ENCODE measurements around the gene GDAP1L1.
A peak's percentile ranks its signal among the peaks of the same experiment; 100 is the strongest.

Gene GDAP1L1

DNA sequence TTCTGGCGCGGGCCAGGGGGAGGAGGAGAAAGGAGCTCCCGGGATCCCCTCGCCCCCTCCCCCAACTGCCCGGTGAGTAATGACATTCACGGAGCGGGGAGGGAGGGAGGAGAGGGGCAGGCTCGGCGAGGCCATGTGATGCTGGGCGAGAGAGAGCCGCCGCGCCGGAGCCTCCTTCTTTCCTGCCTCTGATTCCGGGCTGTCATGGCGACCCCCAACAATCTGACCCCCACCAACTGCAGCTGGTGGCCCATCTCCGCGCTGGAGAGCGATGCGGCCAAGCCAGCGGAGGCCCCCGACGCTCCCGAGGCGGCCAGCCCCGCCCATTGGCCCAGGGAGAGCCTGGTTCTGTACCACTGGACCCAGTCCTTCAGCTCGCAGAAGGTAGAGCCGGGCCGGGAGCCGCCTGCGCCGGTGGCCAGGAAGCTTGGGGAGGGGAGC, at the start of gene GDAP1L1:
TSS of gene GDAP1L1 (plus strand) at position 178 of the 441 bp plus-strand sequence. CDS start at position 205, 27 bp downstream.
- FAIRE-seq (no peak), DNase-seq (ENCODE audit: insufficient read length, low spot score) (peak; percentile 86)
- TF ChIP-seq, protein P1, sequence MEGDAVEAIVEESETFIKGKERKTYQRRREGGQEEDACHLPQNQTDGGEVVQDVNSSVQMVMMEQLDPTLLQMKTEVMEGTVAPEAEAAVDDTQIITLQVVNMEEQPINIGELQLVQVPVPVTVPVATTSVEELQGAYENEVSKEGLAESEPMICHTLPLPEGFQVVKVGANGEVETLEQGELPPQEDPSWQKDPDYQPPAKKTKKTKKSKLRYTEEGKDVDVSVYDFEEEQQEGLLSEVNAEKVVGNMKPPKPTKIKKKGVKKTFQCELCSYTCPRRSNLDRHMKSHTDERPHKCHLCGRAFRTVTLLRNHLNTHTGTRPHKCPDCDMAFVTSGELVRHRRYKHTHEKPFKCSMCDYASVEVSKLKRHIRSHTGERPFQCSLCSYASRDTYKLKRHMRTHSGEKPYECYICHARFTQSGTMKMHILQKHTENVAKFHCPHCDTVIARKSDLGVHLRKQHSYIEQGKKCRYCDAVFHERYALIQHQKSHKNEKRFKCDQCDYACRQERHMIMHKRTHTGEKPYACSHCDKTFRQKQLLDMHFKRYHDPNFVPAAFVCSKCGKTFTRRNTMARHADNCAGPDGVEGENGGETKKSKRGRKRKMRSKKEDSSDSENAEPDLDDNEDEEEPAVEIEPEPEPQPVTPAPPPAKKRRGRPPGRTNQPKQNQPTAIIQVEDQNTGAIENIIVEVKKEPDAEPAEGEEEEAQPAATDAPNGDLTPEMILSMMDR (IDR thresholded peaks at IDR 0.05; ENCODE audit: insufficient read depth, missing control alignments) = no peak

DNA sequence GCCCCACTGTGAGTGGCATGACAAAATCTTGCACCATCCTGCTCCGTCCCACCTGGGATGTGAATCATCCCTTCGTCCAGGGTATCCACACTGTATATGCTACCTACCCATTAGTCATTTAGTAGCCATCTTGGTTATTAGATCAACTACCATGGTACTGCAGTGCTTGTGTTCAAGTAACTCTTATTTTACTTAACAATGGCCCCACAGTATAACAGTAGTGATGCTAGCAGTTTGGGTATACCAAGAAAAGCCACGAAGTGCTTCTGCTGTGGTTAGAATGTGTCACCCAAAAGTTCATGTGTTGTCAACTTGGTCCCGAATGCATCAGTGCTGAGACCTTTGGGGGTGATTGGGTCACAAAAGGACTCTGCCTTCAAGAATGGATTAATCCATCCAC, 48.2 kb upstream of the GDAP1L1 start:
- TF ChIP-seq, protein P1 (IDR thresholded peaks at IDR 0.05; ENCODE audit: insufficient read depth, missing control alignments) = no peak
- FAIRE-seq = no peak
- DNase-seq (ENCODE audit: insufficient read length, low spot score) = no peak

DNA sequence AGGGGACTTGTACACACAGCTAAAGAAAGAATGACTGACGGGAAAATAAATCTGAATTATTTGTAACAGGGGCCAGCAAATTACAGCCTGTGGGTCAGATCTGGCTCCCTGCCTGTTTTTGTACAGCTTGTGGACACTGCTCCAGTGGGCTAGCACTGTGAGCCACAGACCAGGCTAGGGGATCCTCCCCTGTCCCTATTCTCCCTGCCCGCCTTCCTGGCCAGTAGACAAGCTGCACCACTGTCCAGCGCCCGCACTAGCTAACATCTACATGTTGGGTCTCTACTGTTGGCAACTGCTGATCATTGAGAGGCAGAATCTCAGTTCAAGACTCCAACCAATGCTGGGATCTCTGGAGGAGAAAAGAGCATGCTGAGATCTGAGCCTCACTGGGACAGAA, 47.2 kb upstream of the GDAP1L1 start:
- FAIRE-seq (no peak), DNase-seq (ENCODE audit: insufficient read length, low spot score) (no peak)
- TF ChIP-seq, protein P1 (IDR thresholded peaks at IDR 0.05; ENCODE audit: insufficient read depth, missing control alignments) = no peak

DNA sequence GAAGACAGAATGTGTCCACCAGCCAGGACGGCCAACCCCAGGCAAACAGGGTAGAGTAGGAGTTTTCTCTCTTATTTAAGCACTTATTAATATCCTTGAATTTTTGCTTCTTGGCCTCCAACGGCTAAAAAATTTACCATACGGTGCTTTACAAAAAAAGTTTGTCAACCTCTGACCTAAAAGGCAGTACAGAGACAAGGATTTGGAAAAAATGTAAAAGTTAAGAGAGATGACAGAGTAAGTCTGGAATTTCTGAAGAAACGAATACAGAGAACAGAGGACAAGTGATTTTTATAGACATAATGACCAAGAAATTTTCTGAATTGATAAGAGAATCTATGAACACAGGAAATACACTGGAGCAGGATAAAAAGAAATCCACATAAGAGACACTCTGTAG, 46.7 kb upstream of the GDAP1L1 start:
- TF ChIP-seq, protein P1 (IDR thresholded peaks at IDR 0.05; ENCODE audit: insufficient read depth, missing control alignments) = no peak
- FAIRE-seq = no peak
- no peak for DNase-seq (ENCODE audit: insufficient read length, low spot score)

DNA sequence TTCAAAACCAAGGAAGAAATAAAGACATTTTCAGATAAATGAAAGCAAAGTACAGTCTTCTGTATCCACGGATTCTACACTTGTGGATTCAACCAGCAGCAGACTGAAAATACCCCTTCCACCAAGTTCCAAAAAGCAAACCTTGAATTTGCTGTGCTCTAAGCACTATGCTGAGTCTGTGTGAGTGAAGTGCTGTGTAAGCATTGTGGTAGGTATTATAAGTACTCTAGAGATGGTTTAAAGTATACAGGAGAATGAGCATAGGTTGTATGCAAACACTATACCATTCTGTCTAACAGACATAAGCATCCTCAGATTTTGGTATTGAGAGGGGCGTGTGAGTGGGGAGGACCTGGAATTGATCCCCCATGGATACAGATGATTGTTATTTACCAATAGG, 46.1 kb upstream of the GDAP1L1 start:
- no peak for FAIRE-seq
- DNase-seq (ENCODE audit: insufficient read length, low spot score) = no peak
- TF ChIP-seq, protein P1 (IDR thresholded peaks at IDR 0.05; ENCODE audit: insufficient read depth, missing control alignments) = no peak

DNA sequence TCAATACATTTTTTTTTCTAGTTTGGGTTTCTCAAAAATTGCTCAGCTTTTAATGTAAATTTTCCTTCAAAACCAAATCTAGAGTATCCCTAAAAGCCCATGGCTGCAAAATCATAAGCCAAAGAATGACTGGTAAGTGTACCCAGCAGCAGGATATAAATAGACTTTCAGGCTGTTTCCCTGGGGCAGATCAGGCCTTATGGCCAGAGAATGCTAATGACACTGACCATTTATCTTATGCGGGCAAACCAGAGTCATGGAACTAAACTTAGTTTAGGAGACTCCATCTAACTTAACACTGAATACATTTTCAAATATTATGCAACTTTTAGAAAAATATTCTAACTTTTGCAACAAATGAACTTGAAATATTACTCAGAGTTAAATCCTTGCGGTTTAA, 43.9 kb upstream of the GDAP1L1 start:
- FAIRE-seq = no peak
- DNase-seq (ENCODE audit: insufficient read length, low spot score) = no peak
- TF ChIP-seq, protein P1 (IDR thresholded peaks at IDR 0.05; ENCODE audit: insufficient read depth, missing control alignments) = no peak

DNA sequence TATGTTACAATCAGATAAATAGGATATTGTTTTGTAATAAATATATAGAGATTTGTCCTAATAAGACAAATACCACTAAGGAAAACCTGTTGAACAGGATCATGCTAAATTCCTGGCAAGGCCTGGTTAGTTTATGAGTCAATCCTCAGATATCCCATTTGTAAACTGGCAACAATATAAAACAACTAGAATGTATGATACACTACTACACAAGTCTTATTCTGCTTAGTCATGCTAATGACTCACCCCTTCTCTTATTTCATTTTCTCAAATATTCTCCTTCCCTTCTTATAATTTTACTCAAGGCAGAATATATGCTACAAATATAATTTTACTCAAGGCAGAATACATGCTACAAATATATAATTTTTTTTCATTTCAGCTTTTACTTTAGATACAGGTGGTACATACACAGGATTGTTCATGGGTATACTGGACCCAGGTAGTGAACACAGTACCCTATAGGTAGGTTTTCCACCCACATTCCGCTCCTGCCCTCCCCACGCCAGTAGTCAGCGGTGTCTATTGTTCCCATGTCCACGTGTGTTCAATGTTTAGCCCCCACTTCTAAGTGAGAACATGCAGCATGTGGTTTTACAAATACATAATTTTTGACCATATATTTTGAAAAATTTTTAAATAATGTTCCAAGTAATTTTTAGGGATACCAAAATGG, 42.8 kb upstream of the GDAP1L1 start:
- no peak for DNase-seq (ENCODE audit: insufficient read length, low spot score)
- FAIRE-seq = no peak
- TF ChIP-seq, protein P1 (IDR thresholded peaks at IDR 0.05; ENCODE audit: insufficient read depth, missing control alignments) = no peak
